ENCODE results near the gene MKRN3.
A peak's percentile ranks its signal among the peaks of the same experiment; 100 is the strongest.

MKRN3 gene

GRCh38 chr15:23565395-23566070 lies at the start of gene MKRN3:
TSS of gene MKRN3 (plus strand) at chr15:23565674. CDS start at chr15:23565783, 109 bp downstream.
- DNase-seq (ENCODE audit: low read depth) = peak; percentile 6

- no peak for DNase-seq (ENCODE audit: low read depth)
Observed at GRCh38 chr15:23516866-23517265, 48.6 kb upstream of the MKRN3 start.

GRCh38 chr15:23518104-23518503 lies 47.4 kb upstream of the MKRN3 start:
- no peak for DNase-seq (ENCODE audit: low read depth)

- DNase-seq (ENCODE audit: low read depth) = no peak
Observed at GRCh38 chr15:23524816-23525215, 40.7 kb upstream of the MKRN3 start.

GRCh38 chr15:23529891-23530290 lies 35.6 kb upstream of the MKRN3 start:
- no peak for DNase-seq (ENCODE audit: low read depth)

- no peak for DNase-seq (ENCODE audit: low read depth)
Observed at GRCh38 chr15:23532024-23532423, 33.5 kb upstream of the MKRN3 start.

- DNase-seq (ENCODE audit: low read depth) = no peak
Observed at GRCh38 chr15:23536659-23537058, 28.8 kb upstream of the MKRN3 start.

GRCh38 chr15:23538648-23539047 lies 26.8 kb upstream of the MKRN3 start:
- no peak for DNase-seq (ENCODE audit: low read depth)

GRCh38 chr15:23539892-23540291 lies 25.6 kb upstream of the MKRN3 start:
- DNase-seq (ENCODE audit: low read depth) = no peak

- no peak for DNase-seq (ENCODE audit: low read depth)
Observed at GRCh38 chr15:23546158-23546557, 19.3 kb upstream of the MKRN3 start.

- DNase-seq (ENCODE audit: low read depth) = no peak
Observed at GRCh38 chr15:23548071-23548470, 17.4 kb upstream of the MKRN3 start.

GRCh38 chr15:23561914-23562313 lies 3.6 kb upstream of the MKRN3 start:
- DNase-seq (ENCODE audit: low read depth) = no peak

GRCh38 chr15:23564821-23565394 lies 566 bp upstream of the MKRN3 start:
- no peak for DNase-seq (ENCODE audit: low read depth)

- DNase-seq (ENCODE audit: low read depth) = no peak
Observed at GRCh38 chr15:23566071-23566554, 639 bp downstream of the MKRN3 start.

GRCh38 chr15:23566651-23567050 lies 1.2 kb downstream of the MKRN3 start:
- DNase-seq (ENCODE audit: low read depth) = no peak

- no peak for DNase-seq (ENCODE audit: low read depth)
Observed at GRCh38 chr15:23567921-23568320, 2.4 kb downstream of the MKRN3 start.

GRCh38 chr15:23569151-23569925 lies 3.9 kb downstream of the MKRN3 start:
- no peak for DNase-seq (ENCODE audit: low read depth)

- DNase-seq (ENCODE audit: low read depth) = no peak
Observed at GRCh38 chr15:23570486-23570885, 5.0 kb downstream of the MKRN3 start.

GRCh38 chr15:23572844-23573243 lies 7.4 kb downstream of the MKRN3 start:
- DNase-seq (ENCODE audit: low read depth) = no peak

GRCh38 chr15:23574742-23575141 lies 9.3 kb downstream of the MKRN3 start:
- DNase-seq (ENCODE audit: low read depth) = no peak

GRCh38 chr15:23576061-23576460 lies 10.6 kb downstream of the MKRN3 start:
- no peak for DNase-seq (ENCODE audit: low read depth)

GRCh38 chr15:23578521-23579150 lies 13.2 kb downstream of the MKRN3 start:
- no peak for DNase-seq (ENCODE audit: low read depth)

GRCh38 chr15:23588268-23588667 lies 22.8 kb downstream of the MKRN3 start:
- DNase-seq (ENCODE audit: low read depth) = no peak

Measured in activated T-helper 1 cell treated with Interleukin-2 at 50 U/mL for 16 hours (primary cell).